ENCODE measurements around the gene F2.

- TF ChIP-seq, protein P1, sequence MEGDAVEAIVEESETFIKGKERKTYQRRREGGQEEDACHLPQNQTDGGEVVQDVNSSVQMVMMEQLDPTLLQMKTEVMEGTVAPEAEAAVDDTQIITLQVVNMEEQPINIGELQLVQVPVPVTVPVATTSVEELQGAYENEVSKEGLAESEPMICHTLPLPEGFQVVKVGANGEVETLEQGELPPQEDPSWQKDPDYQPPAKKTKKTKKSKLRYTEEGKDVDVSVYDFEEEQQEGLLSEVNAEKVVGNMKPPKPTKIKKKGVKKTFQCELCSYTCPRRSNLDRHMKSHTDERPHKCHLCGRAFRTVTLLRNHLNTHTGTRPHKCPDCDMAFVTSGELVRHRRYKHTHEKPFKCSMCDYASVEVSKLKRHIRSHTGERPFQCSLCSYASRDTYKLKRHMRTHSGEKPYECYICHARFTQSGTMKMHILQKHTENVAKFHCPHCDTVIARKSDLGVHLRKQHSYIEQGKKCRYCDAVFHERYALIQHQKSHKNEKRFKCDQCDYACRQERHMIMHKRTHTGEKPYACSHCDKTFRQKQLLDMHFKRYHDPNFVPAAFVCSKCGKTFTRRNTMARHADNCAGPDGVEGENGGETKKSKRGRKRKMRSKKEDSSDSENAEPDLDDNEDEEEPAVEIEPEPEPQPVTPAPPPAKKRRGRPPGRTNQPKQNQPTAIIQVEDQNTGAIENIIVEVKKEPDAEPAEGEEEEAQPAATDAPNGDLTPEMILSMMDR (IDR thresholded peaks at IDR 0.05): no peak
- TF ChIP-seq EZH2phosphoT487 (IDR thresholded peaks at IDR 0.05): no peak
- TF ChIP-seq EZH2 (IDR thresholded peaks at IDR 0.05): no peak
These were observed 22.8 kb upstream of the F2 start for GRCh38 chr11:46696212-46696558.

Measured in neural progenitor cell (in vitro differentiated cells).